Upper lobe of left lung (tissue), 6 donors: ENCODE data around the gene FAHD1. TPM values are rescaled to one million over a fixed set of nuclear protein-coding genes. Genes with fewer than 3 reads are reported as not detected.

Source experiments
- ATAC-seq, 2 donors: fragments of 200-7000 bp; cut with Tn5 transposase; one replicate each; pipeline ENCODE4 v1.9.1; 2022; ENCODE audit warnings: mild to moderate bottlenecking in 2 of 2, moderate library complexity in 2 of 2; ENCODE audit not compliant: low FRiP score in 2 of 2
- DNase-seq, 2 donors: peaks; one replicate each; pipeline ENCODE4 v3.0.0-alpha.2; 2019 to 2020
- H3K27ac ChIP-seq, 4 donors: fragments of 200-600 bp; sonication (generic); one replicate each; pipeline ENCODE4 v1.5.1; 2016 to 2019
- H3K27me3 ChIP-seq, 4 donors: fragments of 200-600 bp; sonication (generic); one replicate each; pipeline ENCODE4 v1.5.1; 2017 to 2019
- H3K36me3 ChIP-seq, 4 donors: fragments of 200-600 bp; sonication (generic); one replicate each; pipeline ENCODE4 v1.5.1; 2016 to 2019
- H3K4me1 ChIP-seq, 4 donors: fragments of 200-600 bp; sonication (generic); one replicate each; pipeline ENCODE4 v1.5.1; 2018 to 2019
- H3K4me3 ChIP-seq, 4 donors: fragments of 200-600 bp; sonication (generic); one replicate each; pipeline ENCODE4 v1.5.1; 2017 to 2019; ENCODE audit warnings: mild to moderate bottlenecking in 2 of 4, moderate library complexity in 1 of 4
- H3K9me3 ChIP-seq, 4 donors: fragments of 200-600 bp; sonication (generic); one replicate each; pipeline ENCODE4 v1.5.1; 2018 to 2019
- EP300 ChIP-seq, 4 donors: sonication (generic); formaldehyde crosslinking; IDR thresholded peaks; one replicate each; pipeline ENCODE4 v1.5.1; 2017; ENCODE audit warnings: antibody characterized with exemption in 4 of 4, control low read depth in 2 of 4
- POLR2A ChIP-seq, 4 donors: fragments of 450-650 bp; IDR thresholded peaks; one replicate each; pipeline ENCODE4 v1.5.1; 2016 to 2017; ENCODE audit warnings: antibody characterized with exemption in 4 of 4, mild to moderate bottlenecking in 2 of 4
- POLR2AphosphoS5 ChIP-seq, 2 donors: sonication (generic); formaldehyde crosslinking; IDR thresholded peaks; one replicate each; pipeline ENCODE4 v1.5.1; 2017; ENCODE audit warnings: antibody characterized with exemption in 2 of 2
- WGBS, 2 donors: methylation state at CpG; one replicate each; pipeline ENCODE4 v1.1.5; 2017 to 2018; 5-methylcytosine and 5-hydroxymethylcytosine counted together
- total RNA-seq, 6 donors: library from RNA; depleted of rRNA in 4 of 6; stranded (reverse); fragments of >200 nt in 4 of 6; gene quantifications; one replicate each; pipeline versions ENCODE4 v1.1.0 to v1.2.1, GENCODE V29; 2016 to 2021
- TF ChIP-seq, protein P1 (sequence below), 6 experiments: fragments of 450-650 bp in 4 of 6; fragments of 200-600 bp in 2 of 6; sonication (generic) in 2 of 6; IDR thresholded peaks; one replicate each; pipeline ENCODE4 v1.5.1; 2016 to 2019; ENCODE audit warnings: antibody characterized with exemption in 6 of 6
- donor health status: DM: no; HTN: no; CAD: no; lungs with moderate emphysema.
- donor health status: DM: no; HTN: yes; CAD: no; lungs with severe emphysema.

FAHD1 gene
- total RNA-seq, 6 donors from 2014 or later, result 22.1 to 42.1 (median 32.6) TPM

DNA sequence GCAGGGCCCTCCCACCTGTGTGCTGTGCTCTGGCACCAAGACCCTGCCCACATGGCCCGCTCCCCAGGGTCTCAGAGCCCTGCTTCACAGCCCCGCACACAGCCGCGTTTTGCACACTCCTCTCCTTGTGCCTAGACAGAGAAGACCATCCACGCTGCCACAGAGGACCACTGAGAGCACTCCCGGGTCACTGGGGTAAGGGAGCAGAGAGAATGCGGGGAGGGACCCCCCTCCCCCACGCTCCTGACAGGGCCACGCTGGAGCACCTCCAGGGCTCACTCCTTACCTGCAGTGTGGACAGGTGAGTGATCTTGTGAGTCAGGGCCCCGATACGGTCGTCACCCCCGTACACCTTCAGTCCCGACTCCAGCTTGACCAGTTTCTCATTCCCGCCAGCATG, 7.4 kb upstream of the FAHD1 start:
- Histone ChIP-seq H3K27ac (no peak overlapping the region), H3K9me3 (no peaks in the 10 kb centered on the region), H3K4me3 (no peak overlapping the region), H3K36me3 (peaks cover 25 to 82% (median 65%) of the 10 kb centered on the region in 4 donors), H3K27me3 (no peaks in the 10 kb centered on the region), H3K4me1 (peaks cover under 1 to 9% (median 2%) of the 10 kb centered on the region in 4 donors)
- ATAC-seq (no peak), DNase-seq (no peak)
- TF ChIP-seq POLR2A (IDR thresholded peaks at IDR 0.05) (no peak), POLR2AphosphoS5 (IDR thresholded peaks at IDR 0.05) (no peak), EP300 (IDR thresholded peaks at IDR 0.05) (no peak)
- TF ChIP-seq, protein P1, sequence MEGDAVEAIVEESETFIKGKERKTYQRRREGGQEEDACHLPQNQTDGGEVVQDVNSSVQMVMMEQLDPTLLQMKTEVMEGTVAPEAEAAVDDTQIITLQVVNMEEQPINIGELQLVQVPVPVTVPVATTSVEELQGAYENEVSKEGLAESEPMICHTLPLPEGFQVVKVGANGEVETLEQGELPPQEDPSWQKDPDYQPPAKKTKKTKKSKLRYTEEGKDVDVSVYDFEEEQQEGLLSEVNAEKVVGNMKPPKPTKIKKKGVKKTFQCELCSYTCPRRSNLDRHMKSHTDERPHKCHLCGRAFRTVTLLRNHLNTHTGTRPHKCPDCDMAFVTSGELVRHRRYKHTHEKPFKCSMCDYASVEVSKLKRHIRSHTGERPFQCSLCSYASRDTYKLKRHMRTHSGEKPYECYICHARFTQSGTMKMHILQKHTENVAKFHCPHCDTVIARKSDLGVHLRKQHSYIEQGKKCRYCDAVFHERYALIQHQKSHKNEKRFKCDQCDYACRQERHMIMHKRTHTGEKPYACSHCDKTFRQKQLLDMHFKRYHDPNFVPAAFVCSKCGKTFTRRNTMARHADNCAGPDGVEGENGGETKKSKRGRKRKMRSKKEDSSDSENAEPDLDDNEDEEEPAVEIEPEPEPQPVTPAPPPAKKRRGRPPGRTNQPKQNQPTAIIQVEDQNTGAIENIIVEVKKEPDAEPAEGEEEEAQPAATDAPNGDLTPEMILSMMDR (IDR thresholded peaks at IDR 0.05), result no peak
- 93 to 95% methylated on average over 12 to 15 of the region's 15 CpGs for WGBS, 2 donors

DNA sequence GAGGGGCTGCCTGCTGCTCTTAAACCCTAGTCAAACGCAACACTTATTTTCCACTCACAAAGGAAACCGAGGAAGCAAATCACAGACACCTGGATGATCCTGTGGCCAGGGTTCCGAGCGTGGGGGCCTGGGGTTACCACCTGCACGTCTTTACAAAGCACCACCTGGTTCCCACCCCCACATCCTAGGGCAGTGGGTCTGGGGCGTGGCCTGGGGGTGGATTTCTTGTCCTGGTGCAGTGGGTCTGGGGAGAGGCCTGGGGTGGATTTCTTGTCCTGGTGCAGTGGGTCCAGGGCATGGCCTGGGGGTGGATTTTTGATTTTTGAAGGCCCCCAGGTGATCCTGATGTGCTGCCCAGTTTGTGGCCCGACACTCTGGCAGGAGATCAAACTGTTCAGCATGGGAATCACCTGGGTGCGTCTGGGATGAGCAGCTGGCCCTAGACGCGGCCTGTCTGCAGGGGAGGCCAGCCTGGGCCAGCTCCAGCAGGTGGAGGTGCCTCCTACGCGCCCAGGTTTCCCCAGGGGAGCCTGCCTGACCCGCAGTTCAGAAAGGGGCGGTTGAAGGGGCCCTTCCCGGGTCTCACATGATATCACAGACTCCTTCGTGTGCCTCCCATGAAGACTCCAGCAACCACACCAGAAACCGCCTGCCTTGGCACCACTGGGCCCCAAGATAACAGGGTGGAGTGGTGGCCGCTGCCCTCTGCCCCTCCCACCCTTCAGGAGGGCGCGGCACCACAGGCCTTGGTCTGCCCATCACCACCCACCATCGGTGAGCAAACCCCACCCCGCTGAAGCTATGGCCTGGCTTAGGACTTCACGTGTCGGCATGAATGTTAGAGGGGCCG, 6.7 kb upstream of the FAHD1 start:
- Histone ChIP-seq H3K27me3 (no peaks in the 10 kb centered on the region), H3K36me3 (peaks cover 25 to 77% (median 65%) of the 10 kb centered on the region in 4 donors), H3K9me3 (no peaks in the 10 kb centered on the region), H3K4me3 (no peak overlapping the region), H3K27ac (no peak overlapping the region), H3K4me1 (peaks cover 8 to 16% (median 9%) of the 10 kb centered on the region in 4 donors)
- ATAC-seq (no peak), DNase-seq (no peak)
- 89 to 93% methylated on average over 11 to 16 of the region's 25 CpGs for WGBS, 2 donors
- no peak for TF ChIP-seq POLR2A (IDR thresholded peaks at IDR 0.05)
- TF ChIP-seq, protein P1 (IDR thresholded peaks at IDR 0.05), result no peak
- TF ChIP-seq POLR2AphosphoS5 (IDR thresholded peaks at IDR 0.05), result no peak
- no peak for TF ChIP-seq EP300 (IDR thresholded peaks at IDR 0.05)

DNA sequence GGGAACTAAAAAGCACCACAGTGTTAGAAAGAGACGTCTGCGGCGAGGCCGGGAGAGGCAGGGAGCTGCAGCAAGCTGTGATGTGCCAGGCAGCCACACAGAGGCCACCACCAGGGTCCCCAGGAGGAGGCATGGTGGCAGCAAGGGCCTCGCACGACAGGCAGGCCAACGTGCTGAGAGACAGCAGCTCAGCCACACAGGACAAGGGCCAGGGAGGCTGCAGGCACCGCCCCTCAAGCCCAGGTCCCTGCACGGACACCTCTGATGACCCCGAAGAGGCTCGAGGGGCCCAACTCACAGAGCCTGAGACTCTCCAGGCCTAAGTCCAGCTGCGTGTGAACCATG, 6.1 kb upstream of the FAHD1 start:
- Histone ChIP-seq H3K27me3 (no peaks in the 10 kb centered on the region), H3K4me3 (no peak overlapping the region), H3K27ac (no peak overlapping the region), H3K4me1 (peaks cover 13 to 22% (median 14%) of the 10 kb centered on the region in 4 donors), H3K36me3 (peaks cover 25 to 71% (median 60%) of the 10 kb centered on the region in 4 donors), H3K9me3 (no peaks in the 10 kb centered on the region)
- 93 to 96% methylated on average over 7 to 12 of the region's 12 CpGs for WGBS, 2 donors
- no peak for ATAC-seq
- TF ChIP-seq EP300 (IDR thresholded peaks at IDR 0.05) (no peak), POLR2A (IDR thresholded peaks at IDR 0.05) (no peak), POLR2AphosphoS5 (IDR thresholded peaks at IDR 0.05) (no peak)
- TF ChIP-seq, protein P1 (IDR thresholded peaks at IDR 0.05), result no peak
- peak in 1 of 2 donors; percentile 72 for DNase-seq

DNA sequence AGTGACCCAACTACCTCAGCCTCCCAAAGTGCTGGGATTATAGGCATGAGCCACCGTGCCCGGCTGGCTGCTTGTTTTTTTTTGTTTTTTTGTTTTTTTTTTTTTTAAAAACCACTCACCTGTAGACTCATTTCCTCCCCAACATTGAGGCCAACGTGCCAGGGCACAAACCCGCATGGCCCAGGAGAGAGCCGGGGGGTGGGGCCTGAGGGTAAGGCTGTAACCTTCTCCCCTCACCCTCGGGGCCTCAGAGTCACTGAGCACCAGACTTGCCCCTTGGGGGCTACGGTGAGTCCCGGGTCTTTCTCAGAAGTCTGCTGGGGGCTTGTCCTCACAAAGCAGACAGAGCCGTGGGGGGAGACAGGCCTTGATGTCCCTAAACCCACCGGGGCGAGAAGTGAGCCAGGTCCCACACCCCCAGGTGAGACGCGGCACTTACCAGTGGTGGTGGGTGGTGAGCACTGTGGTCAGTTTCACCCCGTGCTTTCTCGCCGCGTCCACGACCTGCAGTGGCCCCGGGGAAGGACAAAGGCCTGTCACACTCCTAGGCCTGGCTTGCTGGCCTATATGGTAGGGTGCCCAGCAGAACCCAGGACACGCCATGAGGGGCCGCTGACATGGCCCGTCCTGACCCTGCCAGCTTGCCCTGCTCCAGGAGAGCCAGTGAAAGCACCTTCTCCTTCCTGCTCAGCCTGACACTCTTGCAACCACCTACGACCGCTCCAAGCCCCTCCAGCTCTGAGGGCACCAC, 5.0 kb upstream of the FAHD1 start:
- Histone ChIP-seq H3K4me3 (no peak overlapping the region), H3K4me1 (peaks cover 13 to 27% (median 14%) of the 10 kb centered on the region in 4 donors), H3K27ac (no peak overlapping the region), H3K9me3 (no peaks in the 10 kb centered on the region), H3K36me3 (peaks cover 18 to 60% (median 49%) of the 10 kb centered on the region in 4 donors), H3K27me3 (no peaks in the 10 kb centered on the region)
- no peak for TF ChIP-seq POLR2AphosphoS5 (IDR thresholded peaks at IDR 0.05)
- TF ChIP-seq POLR2A (IDR thresholded peaks at IDR 0.05), result no peak
- no peak for TF ChIP-seq EP300 (IDR thresholded peaks at IDR 0.05)
- TF ChIP-seq, protein P1 (IDR thresholded peaks at IDR 0.05), result no peak
- DNase-seq, result peak in 1 of 2 donors; percentile 72
- WGBS, 2 donors, result 94 to 97% methylated on average over 24 of the region's 24 CpGs
- no peak for ATAC-seq
